ENCODE results near the gene SSBP4.

Gene SSBP4

DNA sequence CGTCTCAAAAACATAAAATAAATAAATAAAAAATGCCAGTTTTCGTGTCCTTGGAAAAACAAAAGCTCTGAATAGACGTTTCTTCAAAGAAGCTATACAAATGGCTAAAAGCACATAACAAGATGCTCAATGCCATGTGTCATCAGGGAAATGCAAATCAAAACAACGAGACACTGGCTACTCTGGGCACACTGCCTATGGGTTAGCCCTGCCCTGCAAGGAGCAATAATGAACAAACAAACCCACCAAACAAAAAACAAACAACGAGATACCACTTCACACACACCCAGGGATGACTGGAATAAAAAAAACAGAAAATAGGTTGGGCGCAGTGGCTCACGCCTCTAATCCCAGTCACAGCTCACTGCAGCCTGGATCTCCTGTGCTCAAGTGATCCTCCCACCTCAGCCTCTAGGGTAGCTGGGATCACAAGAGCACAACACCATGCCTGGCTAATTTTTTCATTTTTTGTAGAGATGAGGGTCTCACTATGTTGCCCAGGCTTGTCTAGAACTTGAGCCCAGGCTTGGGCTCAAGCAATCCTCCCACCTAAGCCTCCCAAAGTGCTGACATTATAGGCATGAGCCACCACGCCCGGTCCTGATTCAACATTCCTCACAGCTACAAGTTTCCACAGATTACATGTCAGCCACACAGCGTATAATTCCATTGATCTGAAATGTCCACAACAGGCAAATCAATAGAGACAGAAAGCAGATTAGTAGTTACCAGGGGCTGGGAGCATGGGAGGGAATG, 34.2 kb downstream of the SSBP4 start:
- in situ Hi-C loops (cut with MboI; ENCODE audit: low sequenced_read_pairs, unreplicated experiment) = no loop called here
- DNase-seq (ENCODE audit: low spot score) = no peak
- TF ChIP-seq, protein P1, sequence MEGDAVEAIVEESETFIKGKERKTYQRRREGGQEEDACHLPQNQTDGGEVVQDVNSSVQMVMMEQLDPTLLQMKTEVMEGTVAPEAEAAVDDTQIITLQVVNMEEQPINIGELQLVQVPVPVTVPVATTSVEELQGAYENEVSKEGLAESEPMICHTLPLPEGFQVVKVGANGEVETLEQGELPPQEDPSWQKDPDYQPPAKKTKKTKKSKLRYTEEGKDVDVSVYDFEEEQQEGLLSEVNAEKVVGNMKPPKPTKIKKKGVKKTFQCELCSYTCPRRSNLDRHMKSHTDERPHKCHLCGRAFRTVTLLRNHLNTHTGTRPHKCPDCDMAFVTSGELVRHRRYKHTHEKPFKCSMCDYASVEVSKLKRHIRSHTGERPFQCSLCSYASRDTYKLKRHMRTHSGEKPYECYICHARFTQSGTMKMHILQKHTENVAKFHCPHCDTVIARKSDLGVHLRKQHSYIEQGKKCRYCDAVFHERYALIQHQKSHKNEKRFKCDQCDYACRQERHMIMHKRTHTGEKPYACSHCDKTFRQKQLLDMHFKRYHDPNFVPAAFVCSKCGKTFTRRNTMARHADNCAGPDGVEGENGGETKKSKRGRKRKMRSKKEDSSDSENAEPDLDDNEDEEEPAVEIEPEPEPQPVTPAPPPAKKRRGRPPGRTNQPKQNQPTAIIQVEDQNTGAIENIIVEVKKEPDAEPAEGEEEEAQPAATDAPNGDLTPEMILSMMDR (IDR thresholded peaks at IDR 0.05; ENCODE audit: borderline replicate concordance, control extremely low read depth, extremely low read depth, insufficient read depth, missing control alignments) = no peak

DNA sequence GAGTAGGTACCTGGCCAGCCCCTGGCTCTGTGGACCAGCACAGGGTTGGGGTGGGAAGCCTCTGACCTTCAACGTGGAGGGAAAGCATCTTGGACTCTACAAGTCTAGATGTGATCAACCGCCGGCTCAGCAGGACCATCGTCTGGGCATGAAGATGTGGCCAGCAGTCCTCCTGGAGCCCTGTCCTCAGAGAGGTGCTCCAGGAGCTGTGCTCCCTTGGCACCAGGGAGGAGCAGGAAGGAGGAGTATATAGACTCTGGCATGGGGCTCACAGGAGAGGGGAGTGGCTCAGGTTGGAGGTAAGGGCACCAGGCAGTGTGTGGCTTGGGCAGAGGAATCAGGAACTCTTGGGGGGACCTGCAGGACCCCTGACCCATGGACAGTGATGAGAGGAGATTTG, 37.1 kb downstream of the SSBP4 start:
- TF ChIP-seq, protein P1 (IDR thresholded peaks at IDR 0.05; ENCODE audit: borderline replicate concordance, control extremely low read depth, extremely low read depth, insufficient read depth, missing control alignments) = no peak
- in situ Hi-C loops (cut with MboI; ENCODE audit: low sequenced_read_pairs, unreplicated experiment) = no loop called here
- DNase-seq (ENCODE audit: low spot score) = no peak

DNA sequence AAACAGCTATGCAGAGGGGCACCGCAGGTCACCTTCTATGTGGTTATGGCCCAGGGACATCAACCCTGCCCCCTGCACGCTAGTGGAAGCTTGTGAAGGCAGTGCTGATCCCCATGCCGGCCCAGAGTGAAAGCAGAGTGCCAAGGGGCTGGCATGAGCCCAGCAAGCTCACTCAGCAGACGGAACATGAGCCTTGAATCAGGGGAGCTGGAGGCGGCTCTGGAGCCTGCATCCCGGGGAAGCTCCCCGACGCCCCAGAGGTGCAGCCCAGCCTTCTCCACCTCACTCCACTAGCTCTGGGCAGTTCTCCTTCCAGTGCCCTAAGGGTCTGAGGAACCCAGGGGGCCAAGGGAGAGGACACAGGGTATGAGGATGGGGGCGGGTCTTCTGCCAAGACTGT, 37.8 kb downstream of the SSBP4 start:
- in situ Hi-C loops (cut with MboI; ENCODE audit: low sequenced_read_pairs, unreplicated experiment) = no loop called here
- DNase-seq (ENCODE audit: low spot score) = no peak
- TF ChIP-seq, protein P1 (IDR thresholded peaks at IDR 0.05; ENCODE audit: borderline replicate concordance, control extremely low read depth, extremely low read depth, insufficient read depth, missing control alignments) = no peak

DNA sequence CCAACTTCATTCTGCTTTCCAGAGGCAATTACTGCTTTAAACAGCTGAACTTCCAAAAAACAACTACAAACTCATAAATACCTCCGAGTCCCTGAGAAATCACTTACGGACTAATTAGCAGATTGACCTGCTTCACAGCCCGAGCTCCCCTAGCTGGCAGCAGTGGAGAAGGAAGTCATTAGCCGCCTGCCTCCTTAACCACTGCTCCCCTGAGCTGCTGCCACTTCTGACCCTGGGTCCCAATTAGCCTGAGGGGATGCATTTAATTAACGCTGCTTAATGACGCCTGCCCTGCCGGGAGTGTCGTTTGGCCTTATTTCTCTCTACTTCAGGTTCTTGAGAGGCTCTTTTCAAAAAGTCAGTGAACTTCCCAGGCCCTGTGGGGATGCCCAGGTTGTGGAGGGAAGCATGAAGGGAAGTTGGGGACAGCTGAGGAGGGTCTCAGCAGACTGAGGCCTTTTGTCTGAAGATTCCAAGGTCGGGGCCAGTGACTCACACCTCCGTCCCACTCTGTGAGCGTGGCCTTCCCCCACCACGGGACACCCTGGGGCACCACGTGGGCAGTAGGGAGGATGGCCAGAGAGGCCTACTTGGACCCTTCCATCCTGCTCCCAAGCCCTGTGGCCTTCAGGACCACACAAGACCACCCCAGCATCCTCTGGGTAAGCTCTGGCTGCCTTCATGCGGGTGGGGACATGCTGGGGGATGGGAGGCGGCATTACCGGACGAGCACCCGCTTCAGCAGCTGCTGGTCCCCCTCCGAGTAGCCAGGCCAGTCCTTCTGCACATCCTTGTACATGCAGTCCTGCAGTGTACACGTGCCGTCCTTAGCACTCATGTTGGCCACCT, 38.5 kb downstream of the SSBP4 start:
- in situ Hi-C loops (cut with MboI; ENCODE audit: low sequenced_read_pairs, unreplicated experiment) = no loop called here
- TF ChIP-seq, protein P1 (IDR thresholded peaks at IDR 0.05; ENCODE audit: borderline replicate concordance, control extremely low read depth, extremely low read depth, insufficient read depth, missing control alignments) = no peak
- DNase-seq (ENCODE audit: low spot score) = no peak

DNA sequence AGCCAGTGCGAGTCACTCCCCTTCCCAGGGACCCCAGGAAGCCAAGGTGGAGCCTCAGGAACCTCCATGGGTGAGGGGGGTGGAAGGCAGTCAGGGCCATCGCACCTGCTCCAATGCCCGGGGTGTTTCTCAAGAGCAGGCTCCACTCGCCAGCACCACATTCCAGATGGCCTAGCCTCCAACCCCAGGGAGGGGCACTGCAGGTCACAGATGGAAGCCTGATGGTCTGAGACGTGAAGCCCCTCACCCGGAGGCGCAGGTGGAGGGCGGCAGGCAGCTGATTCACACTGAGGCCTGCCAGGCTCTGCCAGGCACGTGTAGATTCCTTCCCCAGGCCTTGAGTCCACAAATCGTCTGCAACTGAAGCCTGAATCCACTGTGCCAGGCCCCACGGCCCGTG, 41.7 kb downstream of the SSBP4 start:
- no peak for DNase-seq (ENCODE audit: low spot score)
- in situ Hi-C loops (cut with MboI; ENCODE audit: low sequenced_read_pairs, unreplicated experiment) = no loop called here
- TF ChIP-seq, protein P1 (IDR thresholded peaks at IDR 0.05; ENCODE audit: borderline replicate concordance, control extremely low read depth, extremely low read depth, insufficient read depth, missing control alignments) = no peak

DNA sequence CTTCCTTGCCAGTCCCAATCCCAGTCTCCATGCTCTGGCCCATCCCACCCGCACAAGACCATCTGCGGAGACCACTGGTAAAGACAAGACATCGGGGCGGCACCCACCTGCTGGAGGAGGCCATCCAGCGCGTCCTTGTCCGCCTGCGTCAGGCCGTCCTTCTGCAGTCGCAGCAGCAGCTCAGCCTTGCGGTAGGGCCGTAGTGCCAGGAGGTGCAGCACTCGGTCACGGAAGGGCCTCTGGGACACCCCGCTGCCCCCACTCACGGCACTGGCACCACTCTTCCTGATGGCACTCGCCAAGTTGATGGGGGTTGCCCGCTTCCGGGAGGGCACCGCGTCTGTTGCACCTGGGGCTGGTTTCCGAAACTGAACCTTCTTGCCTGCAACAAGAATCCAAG, 42.3 kb downstream of the SSBP4 start:
- no peak for DNase-seq (ENCODE audit: low spot score)
- in situ Hi-C loops (cut with MboI; ENCODE audit: low sequenced_read_pairs, unreplicated experiment) = no loop called here
- TF ChIP-seq, protein P1 (IDR thresholded peaks at IDR 0.05; ENCODE audit: borderline replicate concordance, control extremely low read depth, extremely low read depth, insufficient read depth, missing control alignments) = no peak

All from GM13976 (cell line).